Measurements from ENCODE around the gene CTXN1. TPM values are rescaled to one million over a fixed set of nuclear protein-coding genes. Genes with fewer than 3 reads are reported as not detected.

CTXN1 gene
- total and polyA plus RNA-seq, 2 donors (not counting 1 experiment from before 2014, with no cell fraction given) = 0.66 to 0.85 TPM

DNA sequence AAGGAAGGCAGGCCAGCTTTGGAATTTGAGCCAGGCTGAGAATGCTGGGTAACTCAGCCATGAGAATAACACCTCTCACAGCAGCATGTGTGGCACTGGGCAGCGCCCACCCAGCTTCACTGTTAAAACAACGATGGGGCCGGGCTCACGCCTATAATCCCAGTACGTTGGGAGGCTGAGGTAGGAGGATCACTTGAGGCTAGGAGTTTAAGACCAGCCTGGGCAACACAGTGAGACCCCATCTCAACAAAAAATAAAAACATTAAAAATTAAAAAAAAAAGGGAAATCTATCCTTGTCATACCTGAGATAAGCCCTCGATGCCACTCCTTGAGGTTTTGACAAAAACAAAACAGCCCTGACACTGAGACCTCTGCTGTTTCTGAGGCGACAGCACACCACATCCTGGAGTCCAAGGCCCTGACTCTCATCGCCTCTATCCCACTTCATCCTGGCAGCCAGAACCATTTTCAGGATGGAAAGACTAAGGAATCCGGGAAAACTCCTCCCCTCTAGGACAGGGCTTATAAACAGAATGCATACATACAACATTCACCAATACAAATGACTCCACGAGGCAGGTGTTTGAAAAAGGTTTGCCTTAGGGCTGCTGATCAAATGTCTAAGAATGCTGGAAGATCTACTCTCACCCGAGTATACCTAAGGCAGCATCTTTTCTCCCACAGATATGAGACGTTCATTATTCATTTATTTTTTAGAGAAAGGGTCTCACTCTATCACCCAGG, 40.2 kb upstream of the CTXN1 start:
- H3K27ac ChIP-seq (ENCODE audit: insufficient read depth, low read length) = no peak overlapping the region
- H3K9ac ChIP-seq (ENCODE audit: insufficient read depth, low read length) = no peak overlapping the region
- peaks cover 10% of the 10 kb centered on the region for H3K36me3 ChIP-seq (ENCODE audit: control insufficient read depth, insufficient read depth, low read length)

DNA sequence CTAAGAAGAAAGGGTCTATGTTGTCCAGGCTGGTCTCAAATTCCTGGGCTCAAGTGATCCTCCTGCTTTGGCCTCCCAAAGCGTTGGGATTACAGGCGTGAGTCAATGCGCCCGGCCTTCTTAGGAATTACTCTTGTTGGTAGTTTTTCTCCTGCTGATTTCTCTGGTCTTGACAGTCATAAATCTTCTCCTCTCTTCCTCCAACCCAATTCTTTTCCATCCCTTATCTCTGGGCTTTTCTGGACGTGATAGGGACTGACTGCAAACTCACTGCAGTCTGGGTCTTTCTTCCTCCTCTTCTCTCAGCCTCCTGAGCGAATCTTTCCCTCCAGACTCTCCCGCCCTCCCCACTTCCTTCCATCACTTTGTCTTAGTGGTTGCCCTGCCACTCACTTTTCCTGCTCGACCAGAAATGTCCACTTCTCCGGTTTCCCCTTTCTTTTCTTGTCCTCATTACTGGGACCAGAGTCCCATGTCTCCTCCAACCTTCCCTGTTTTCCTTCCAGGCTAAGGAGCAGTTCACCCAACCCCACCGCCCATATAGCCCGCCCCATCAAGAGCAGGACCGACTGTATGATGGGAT, 39.4 kb upstream of the CTXN1 start:
- H4K20me1 ChIP-seq (ENCODE audit: control insufficient read depth, extremely low read depth, insufficient read depth, low read length) = peaks cover 2% of the 10 kb centered on the region
- peaks cover 10% of the 10 kb centered on the region for H3K36me3 ChIP-seq (ENCODE audit: control insufficient read depth, insufficient read depth, low read length)
- H3K27me3 ChIP-seq (ENCODE audit: control insufficient read depth, insufficient read depth, low read length) = no peaks in the 10 kb centered on the region
- TF ChIP-seq EZH2 (IDR thresholded peaks at IDR 0.05; ENCODE audit: low read length, missing control alignments) = no peak
- TF ChIP-seq, protein P1, sequence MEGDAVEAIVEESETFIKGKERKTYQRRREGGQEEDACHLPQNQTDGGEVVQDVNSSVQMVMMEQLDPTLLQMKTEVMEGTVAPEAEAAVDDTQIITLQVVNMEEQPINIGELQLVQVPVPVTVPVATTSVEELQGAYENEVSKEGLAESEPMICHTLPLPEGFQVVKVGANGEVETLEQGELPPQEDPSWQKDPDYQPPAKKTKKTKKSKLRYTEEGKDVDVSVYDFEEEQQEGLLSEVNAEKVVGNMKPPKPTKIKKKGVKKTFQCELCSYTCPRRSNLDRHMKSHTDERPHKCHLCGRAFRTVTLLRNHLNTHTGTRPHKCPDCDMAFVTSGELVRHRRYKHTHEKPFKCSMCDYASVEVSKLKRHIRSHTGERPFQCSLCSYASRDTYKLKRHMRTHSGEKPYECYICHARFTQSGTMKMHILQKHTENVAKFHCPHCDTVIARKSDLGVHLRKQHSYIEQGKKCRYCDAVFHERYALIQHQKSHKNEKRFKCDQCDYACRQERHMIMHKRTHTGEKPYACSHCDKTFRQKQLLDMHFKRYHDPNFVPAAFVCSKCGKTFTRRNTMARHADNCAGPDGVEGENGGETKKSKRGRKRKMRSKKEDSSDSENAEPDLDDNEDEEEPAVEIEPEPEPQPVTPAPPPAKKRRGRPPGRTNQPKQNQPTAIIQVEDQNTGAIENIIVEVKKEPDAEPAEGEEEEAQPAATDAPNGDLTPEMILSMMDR (conservative IDR thresholded peaks at IDR 0.05 in 1 of 2, IDR thresholded peaks at IDR 0.05 in 1 of 2; ENCODE audit: low read depth in 1 of 2, low read length in 2 of 2) = no peak
- no peaks in the 10 kb centered on the region for H3K4me1 ChIP-seq (ENCODE audit: control insufficient read depth, extremely low read depth, insufficient read depth, low read length)
- no peaks in the 10 kb centered on the region for H3K9me3 ChIP-seq (ENCODE audit: control insufficient read depth, insufficient read depth, low read depth, low read length)
- no peaks in the 10 kb centered on the region for H3K79me2 ChIP-seq (ENCODE audit: control insufficient read depth, insufficient read depth, low read length)
- DNase-seq (ENCODE audit: low read depth in 2 of 2) = no peak
- no peak overlapping the region for H3K4me3 ChIP-seq (replicated peaks in 1 of 4; ENCODE audit: control extremely low read depth in 1 of 4, insufficient read depth in 1 of 4, low read depth in 3 of 4, low read length in 4 of 4)
- no peak overlapping the region for H3K4me2 ChIP-seq (ENCODE audit: extremely low read depth, insufficient read depth, low read length)
- no peak overlapping the region for H3K27ac ChIP-seq (ENCODE audit: insufficient read depth, low read length)
- no peak overlapping the region for H2AFZ ChIP-seq (ENCODE audit: low read length)
- H3K9ac ChIP-seq (ENCODE audit: insufficient read depth, low read length) = no peak overlapping the region

More for the DNA sequence above, 40.2 kb upstream of the CTXN1 start:
- Histone ChIP-seq H3K27me3 (ENCODE audit: control insufficient read depth, insufficient read depth, low read length) (no peaks in the 10 kb centered on the region), H3K4me1 (ENCODE audit: control insufficient read depth, extremely low read depth, insufficient read depth, low read length) (no peaks in the 10 kb centered on the region), H3K4me3 (replicated peaks in 1 of 4; ENCODE audit: control extremely low read depth in 1 of 4, insufficient read depth in 1 of 4, low read depth in 3 of 4, low read length in 4 of 4) (no peak overlapping the region), H2AFZ (ENCODE audit: low read length) (no peak overlapping the region), H4K20me1 (ENCODE audit: control insufficient read depth, extremely low read depth, insufficient read depth, low read length) (peaks cover 2% of the 10 kb centered on the region), H3K9me3 (ENCODE audit: control insufficient read depth, insufficient read depth, low read depth, low read length) (no peaks in the 10 kb centered on the region), H3K4me2 (ENCODE audit: extremely low read depth, insufficient read depth, low read length) (no peak overlapping the region), H3K79me2 (ENCODE audit: control insufficient read depth, insufficient read depth, low read length) (no peaks in the 10 kb centered on the region)
- no peak for DNase-seq (ENCODE audit: low read depth in 2 of 2)
- TF ChIP-seq, protein P1 (conservative IDR thresholded peaks at IDR 0.05 in 1 of 2, IDR thresholded peaks at IDR 0.05 in 1 of 2; ENCODE audit: low read depth in 1 of 2, low read length in 2 of 2) = no peak
- no peak for TF ChIP-seq EZH2 (IDR thresholded peaks at IDR 0.05; ENCODE audit: low read length, missing control alignments)

DNA sequence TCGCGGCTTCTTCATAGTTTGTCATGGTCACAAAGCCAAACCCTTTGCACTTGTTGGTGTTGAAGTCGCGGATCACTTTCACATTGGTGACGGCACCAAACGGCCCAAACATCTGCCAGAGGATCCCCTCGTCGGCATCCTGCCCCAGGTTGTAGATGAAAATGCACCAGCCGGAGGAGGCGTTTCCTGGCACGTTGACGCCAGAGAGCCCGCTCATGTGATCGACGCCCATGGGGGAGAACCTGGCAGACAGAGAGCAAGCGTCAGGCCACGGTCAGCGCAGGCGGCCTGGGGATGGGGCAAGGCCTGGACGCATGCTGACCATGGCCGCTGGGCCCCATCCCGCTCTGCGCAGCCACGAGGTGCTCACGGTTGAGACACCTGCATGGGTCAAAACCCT, 37.6 kb upstream of the CTXN1 start:
- peaks cover 2% of the 10 kb centered on the region for H4K20me1 ChIP-seq (ENCODE audit: control insufficient read depth, extremely low read depth, insufficient read depth, low read length)
- H2AFZ ChIP-seq (ENCODE audit: low read length) = no peak overlapping the region
- H3K27me3 ChIP-seq (ENCODE audit: control insufficient read depth, insufficient read depth, low read length) = no peaks in the 10 kb centered on the region
- no peaks in the 10 kb centered on the region for H3K79me2 ChIP-seq (ENCODE audit: control insufficient read depth, insufficient read depth, low read length)
- H3K9ac ChIP-seq (ENCODE audit: insufficient read depth, low read length) = no peak overlapping the region
- TF ChIP-seq EZH2 (IDR thresholded peaks at IDR 0.05; ENCODE audit: low read length, missing control alignments) = no peak
- TF ChIP-seq, protein P1 (conservative IDR thresholded peaks at IDR 0.05 in 1 of 2, IDR thresholded peaks at IDR 0.05 in 1 of 2; ENCODE audit: low read depth in 1 of 2, low read length in 2 of 2) = no peak
- H3K4me3 ChIP-seq (replicated peaks in 1 of 4; ENCODE audit: control extremely low read depth in 1 of 4, insufficient read depth in 1 of 4, low read depth in 3 of 4, low read length in 4 of 4) = no peak overlapping the region
- H3K9me3 ChIP-seq (ENCODE audit: control insufficient read depth, insufficient read depth, low read depth, low read length) = no peaks in the 10 kb centered on the region
- H3K27ac ChIP-seq (ENCODE audit: insufficient read depth, low read length) = no peak overlapping the region
- no peak for DNase-seq (ENCODE audit: low read depth in 2 of 2)
- no peak overlapping the region for H3K4me2 ChIP-seq (ENCODE audit: extremely low read depth, insufficient read depth, low read length)
- peaks cover 8% of the 10 kb centered on the region for H3K36me3 ChIP-seq (ENCODE audit: control insufficient read depth, insufficient read depth, low read length)
- no peaks in the 10 kb centered on the region for H3K4me1 ChIP-seq (ENCODE audit: control insufficient read depth, extremely low read depth, insufficient read depth, low read length)
